Panc1 (cell line): ENCODE measurements around the gene TYRP1. TPM values are rescaled to one million over a fixed set of nuclear protein-coding genes. Genes with fewer than 3 reads are reported as not detected.

Experiments used
- ATAC-seq: fragments of 200-7000 bp; cut with Tn5 transposase; 2 replicates; pipeline ENCODE4 v1.9.1; 2020; ENCODE audit warnings: mild to moderate bottlenecking, moderate library complexity
- BruUV-seq: library from RNA; stranded (reverse); fragments of 400-500 nt; replicated peaks from 2 replicates; lab custom pipeline; 2021; lab: Mats Ljungman, UMichigan
- CTCF ChIA-PET: fragments of 300-600 bp; sonication (Branson Sonifier 250); formaldehyde crosslinking; loops from one replicate; lab custom pipeline; 2022; ENCODE audit warnings: antibody characterized with exemption; lab: Charles Lee
- POLR2A ChIA-PET: fragments of 300-600 bp; sonication (Branson Sonifier 250); formaldehyde crosslinking; loops from one replicate; lab custom pipeline; 2022; ENCODE audit warnings: antibody characterized with exemption; lab: Charles Lee
- DNase-seq: peaks from one replicate; pipeline ENCODE4 v3.0.0-alpha.2; 2010; ENCODE audit warnings: low read depth, low spot score
- H3K27ac ChIP-seq: 2 replicates; pipeline ENCODE4 v1.5.1; 2011; ENCODE audit warnings: mild to moderate bottlenecking, low read length, inconsistent platforms
- H3K27me3 ChIP-seq: fragments of 200-500 bp; sonication (Bioruptor generic); 2 replicates; pipeline ENCODE4 v1.6.0; 2014; ENCODE audit warnings: low read length, inconsistent platforms; ENCODE audit not compliant: control insufficient read depth, insufficient read depth
- H3K36me3 ChIP-seq: fragments of 200-500 bp; sonication (Bioruptor generic); 2 replicates; pipeline ENCODE4 v1.5.1; 2014; ENCODE audit warnings: inconsistent platforms, mild to moderate bottlenecking, low read length, moderate library complexity; ENCODE audit not compliant: control insufficient read depth, insufficient read depth
- H3K4me1 ChIP-seq: 2 replicates; pipeline ENCODE4 v1.5.1; 2011; ENCODE audit warnings: inconsistent platforms, mild to moderate bottlenecking, low read length, moderate library complexity; ENCODE audit not compliant: control insufficient read depth, insufficient read depth
- H3K4me3 ChIP-seq, 2 experiments: 2 replicates each; pipeline ENCODE4 v1.5.1; 2011 to 2012; ENCODE audit warnings: low read depth in 2 of 2, low read length in 2 of 2, mild to moderate bottlenecking in 2 of 2, inconsistent platforms in 1 of 2, moderate library complexity in 1 of 2
- H3K9me3 ChIP-seq: fragments of 200-500 bp; sonication (Bioruptor generic); 2 replicates; pipeline ENCODE4 v1.5.1; 2014; ENCODE audit warnings: low read depth, mild to moderate bottlenecking, inconsistent platforms, low read length, moderate library complexity; ENCODE audit not compliant: control insufficient read depth, insufficient read depth
- CTCF ChIP-seq: fragments of 450-650 bp; IDR thresholded peaks from 2 replicates; pipeline ENCODE4 v1.5.1; 2017; ENCODE audit warnings: mild to moderate bottlenecking
- POLR2AphosphoS5 ChIP-seq: IDR thresholded peaks from 2 replicates; pipeline ENCODE4 v1.6.1; 2012; ENCODE audit warnings: mild to moderate bottlenecking, low read depth, low read length, moderate library complexity
- SIN3A ChIP-seq: IDR thresholded peaks from 2 replicates; pipeline ENCODE4 v1.6.1; 2012; ENCODE audit warnings: low read depth, mild to moderate bottlenecking, low read length, moderate library complexity, borderline replicate concordance; ENCODE audit not compliant: insufficient read depth
- TCF7L2 ChIP-seq: IDR thresholded peaks from 2 replicates; pipeline ENCODE4 v1.6.1; 2011; ENCODE audit warnings: mild to moderate bottlenecking, low read depth, low read length, inconsistent platforms
- in situ Hi-C: cut with HindIII; loops from 2 replicates; pipeline ENCODE4 v1.10.0; 2016; ENCODE audit warnings: low sequenced_read_pairs, low pct_unique_long_range_greater_than_20kb
- intact Hi-C: fragments of 100-400 bp; cut with micrococcal nuclease; formaldehyde crosslinking; loops from one replicate; pipeline ENCODE4 v1.10.0; 2022; ENCODE audit not compliant: unreplicated experiment
- total RNA-seq: library from RNA; stranded (reverse); gene quantifications from one replicate; pipeline ENCODE4 v1.2.1, GENCODE V29; 2021; ENCODE audit not compliant: unreplicated experiment
- TF ChIP-seq, protein P1 (sequence below), 2 experiments: IDR thresholded peaks; 2 replicates each; pipeline ENCODE4 v1.6.1; 2011 to 2012; ENCODE audit warnings: low read depth in 2 of 2, control low read depth in 1 of 2, low read length in 1 of 2, mild to moderate bottlenecking in 1 of 2, moderate library complexity in 1 of 2; ENCODE audit not compliant: insufficient read depth in 1 of 2

TYRP1 gene
- total RNA-seq, 1 experiment from 2014 or later, result 0.23 TPM

- intact Hi-C loops (loop anchor here (5.0 kb wide), 2 partner anchors 313 to 368 kb away; no protein-coding TSS in a partner anchor), in situ Hi-C loops (no loop called here)
- Histone ChIP-seq H3K4me1 (no peaks in the 10 kb centered on the region), H3K4me3 (no peak overlapping the region), H3K36me3 (no peaks in the 10 kb centered on the region), H3K9me3 (no peaks in the 10 kb centered on the region), H3K27ac (no peak overlapping the region), H3K27me3 (no peaks in the 10 kb centered on the region)
- TF ChIP-seq, protein P1, sequence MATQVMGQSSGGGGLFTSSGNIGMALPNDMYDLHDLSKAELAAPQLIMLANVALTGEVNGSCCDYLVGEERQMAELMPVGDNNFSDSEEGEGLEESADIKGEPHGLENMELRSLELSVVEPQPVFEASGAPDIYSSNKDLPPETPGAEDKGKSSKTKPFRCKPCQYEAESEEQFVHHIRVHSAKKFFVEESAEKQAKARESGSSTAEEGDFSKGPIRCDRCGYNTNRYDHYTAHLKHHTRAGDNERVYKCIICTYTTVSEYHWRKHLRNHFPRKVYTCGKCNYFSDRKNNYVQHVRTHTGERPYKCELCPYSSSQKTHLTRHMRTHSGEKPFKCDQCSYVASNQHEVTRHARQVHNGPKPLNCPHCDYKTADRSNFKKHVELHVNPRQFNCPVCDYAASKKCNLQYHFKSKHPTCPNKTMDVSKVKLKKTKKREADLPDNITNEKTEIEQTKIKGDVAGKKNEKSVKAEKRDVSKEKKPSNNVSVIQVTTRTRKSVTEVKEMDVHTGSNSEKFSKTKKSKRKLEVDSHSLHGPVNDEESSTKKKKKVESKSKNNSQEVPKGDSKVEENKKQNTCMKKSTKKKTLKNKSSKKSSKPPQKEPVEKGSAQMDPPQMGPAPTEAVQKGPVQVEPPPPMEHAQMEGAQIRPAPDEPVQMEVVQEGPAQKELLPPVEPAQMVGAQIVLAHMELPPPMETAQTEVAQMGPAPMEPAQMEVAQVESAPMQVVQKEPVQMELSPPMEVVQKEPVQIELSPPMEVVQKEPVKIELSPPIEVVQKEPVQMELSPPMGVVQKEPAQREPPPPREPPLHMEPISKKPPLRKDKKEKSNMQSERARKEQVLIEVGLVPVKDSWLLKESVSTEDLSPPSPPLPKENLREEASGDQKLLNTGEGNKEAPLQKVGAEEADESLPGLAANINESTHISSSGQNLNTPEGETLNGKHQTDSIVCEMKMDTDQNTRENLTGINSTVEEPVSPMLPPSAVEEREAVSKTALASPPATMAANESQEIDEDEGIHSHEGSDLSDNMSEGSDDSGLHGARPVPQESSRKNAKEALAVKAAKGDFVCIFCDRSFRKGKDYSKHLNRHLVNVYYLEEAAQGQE (IDR thresholded peaks at IDR 0.05; ENCODE audit: insufficient read depth in 1 of 2, low read depth in 2 of 2, low read length in 1 of 2), result no peak
- no peak for TF ChIP-seq SIN3A
- TF ChIP-seq CTCF, result peak; percentile 33; the same call in 1 of the 2 replicates
- no peak for TF ChIP-seq POLR2AphosphoS5
- TF ChIP-seq TCF7L2, result no peak
- ChIA-PET CTCF (interaction anchor here (0.5 to 1.1 kb wide), 5 partner anchors 82 to 634 kb away, joined by 3 to 5 read pairs (median 3); no protein-coding TSS in a partner anchor), POLR2A (no interaction called here)
- DNase-seq (no peak), ATAC-seq (no peak)
- BruUV-seq, result no TSS peak
These were observed 26.2 kb downstream of the TYRP1 start for GRCh38 chr9:12719431-12719830.

GRCh38 chr9:12720551-12720950 is 27.4 kb downstream of the TYRP1 start:
- DNase-seq (no peak), ATAC-seq (no peak)
- ChIA-PET CTCF (no interaction called here), POLR2A (no interaction called here)
- Histone ChIP-seq H3K27ac (no peak overlapping the region), H3K4me1 (no peaks in the 10 kb centered on the region), H3K36me3 (no peaks in the 10 kb centered on the region), H3K9me3 (no peaks in the 10 kb centered on the region), H3K4me3 (no peak overlapping the region), H3K27me3 (no peaks in the 10 kb centered on the region)
- no TSS peak for BruUV-seq
- in situ Hi-C loops, result no loop called here
- intact Hi-C loops, result no loop called here
- TF ChIP-seq CTCF (no peak), SIN3A (no peak), TCF7L2 (no peak)
